ENCODE data around the gene STRAP. TPM values are rescaled to one million over a fixed set of nuclear protein-coding genes. Genes with fewer than 3 reads are reported as not detected.

Gene STRAP
- total and polyA plus RNA-seq, 2 of the 13 experiments (the other 11 are each of a cell fraction or from before 2014, with no cell fraction given): 66.9 to 118 TPM

DNA sequence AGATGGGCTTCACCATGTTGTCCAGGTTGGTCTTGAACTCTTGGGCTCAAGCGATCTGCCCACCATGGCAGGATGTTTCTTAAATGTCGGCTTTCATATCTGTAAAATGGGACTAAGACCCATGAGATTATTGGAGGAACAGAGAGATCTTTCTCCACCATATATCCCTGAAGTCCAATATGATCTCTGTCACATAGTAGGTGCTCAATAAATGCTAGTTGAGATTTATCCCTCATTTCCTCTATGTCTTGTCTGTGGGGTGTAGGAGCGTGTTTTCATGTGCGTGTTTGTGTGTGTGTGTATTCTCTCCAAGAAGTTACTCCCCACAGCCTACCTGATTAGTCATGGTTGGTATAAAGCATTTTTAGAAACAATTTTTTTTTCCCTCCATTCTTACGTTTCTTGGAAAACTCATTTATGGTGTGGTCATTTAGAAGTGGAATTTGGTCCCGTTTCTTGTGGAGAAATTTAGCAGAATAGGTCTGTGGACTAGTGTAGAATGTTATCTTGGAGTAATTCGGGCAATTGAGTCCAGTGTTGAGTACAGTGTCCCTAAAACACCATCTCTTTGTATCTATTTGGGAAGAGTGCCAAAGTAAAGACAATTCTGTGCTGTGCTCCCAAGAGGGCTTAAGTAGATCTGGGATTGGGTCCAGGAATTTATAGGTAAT lies 4.3 kb downstream of the STRAP start:
- 79% methylated on average over 7 of the region's 7 CpGs for WGBS (ENCODE audit: low lambda C conversion rate)
- no peak overlapping the region for H3K4me3 ChIP-seq (replicated peaks in 1 of 3; ENCODE audit: insufficient read depth in 1 of 3, low read depth in 2 of 3, low read length in 3 of 3)
- H3K27me3 ChIP-seq (ENCODE audit: control insufficient read depth in 1 of 2, insufficient read depth in 2 of 2, low read length in 2 of 2): peaks cover 0 to 6% of the 10 kb centered on the region in 2 experiments; a peak in 1 of 5 replicates
- TF ChIP-seq BCL6 (CRISPR knock-in tag; IDR thresholded peaks at IDR 0.05) (0 out of 2 replicates have a peak, but pooled peaks have one; percentile 22), GATAD2A (CRISPR knock-in tag; IDR thresholded peaks at IDR 0.05) (peak; percentile 18; the same call in 1 of the 2 replicates), ATF1 (CRISPR knock-in tag; IDR thresholded peaks at IDR 0.05) (no peak), ZKSCAN1 (IDR thresholded peaks at IDR 0.05; ENCODE audit: low read length) (peak; percentile 53; the same call in 1 of the 2 replicates), ZNF263 (CRISPR knock-in tag; IDR thresholded peaks at IDR 0.05) (peak; percentile 64; the same call in 1 of the 2 replicates), CHD4 (IDR thresholded peaks at IDR 0.05; ENCODE audit: borderline replicate concordance, low read length) (peak; percentile 78; the same call in 1 of the 2 replicates), SOX13 (IDR thresholded peaks at IDR 0.05) (no peak), SOX13 (CRISPR knock-in tag; conservative IDR thresholded peaks at IDR 0.05 in 1 of 2, IDR thresholded peaks at IDR 0.05 in 1 of 2) (peak in 1 of 2 experiments; percentile 42; a peak in 2 of 4 replicates), ZNF644 (CRISPR knock-in tag; IDR thresholded peaks at IDR 0.05; ENCODE audit: low read depth) (peak; percentile 20; the same call in 1 of the 2 replicates), NFIC (IDR thresholded peaks at IDR 0.05; ENCODE audit: low read length) (0 out of 2 replicates have a peak, but pooled peaks have one; percentile 29)
- TF ChIP-seq, protein P1, sequence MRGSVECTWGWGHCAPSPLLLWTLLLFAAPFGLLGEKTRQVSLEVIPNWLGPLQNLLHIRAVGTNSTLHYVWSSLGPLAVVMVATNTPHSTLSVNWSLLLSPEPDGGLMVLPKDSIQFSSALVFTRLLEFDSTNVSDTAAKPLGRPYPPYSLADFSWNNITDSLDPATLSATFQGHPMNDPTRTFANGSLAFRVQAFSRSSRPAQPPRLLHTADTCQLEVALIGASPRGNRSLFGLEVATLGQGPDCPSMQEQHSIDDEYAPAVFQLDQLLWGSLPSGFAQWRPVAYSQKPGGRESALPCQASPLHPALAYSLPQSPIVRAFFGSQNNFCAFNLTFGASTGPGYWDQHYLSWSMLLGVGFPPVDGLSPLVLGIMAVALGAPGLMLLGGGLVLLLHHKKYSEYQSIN (CRISPR knock-in tag; IDR thresholded peaks at IDR 0.05; ENCODE audit: borderline replicate concordance): no peak
- TF ChIP-seq, protein P2, sequence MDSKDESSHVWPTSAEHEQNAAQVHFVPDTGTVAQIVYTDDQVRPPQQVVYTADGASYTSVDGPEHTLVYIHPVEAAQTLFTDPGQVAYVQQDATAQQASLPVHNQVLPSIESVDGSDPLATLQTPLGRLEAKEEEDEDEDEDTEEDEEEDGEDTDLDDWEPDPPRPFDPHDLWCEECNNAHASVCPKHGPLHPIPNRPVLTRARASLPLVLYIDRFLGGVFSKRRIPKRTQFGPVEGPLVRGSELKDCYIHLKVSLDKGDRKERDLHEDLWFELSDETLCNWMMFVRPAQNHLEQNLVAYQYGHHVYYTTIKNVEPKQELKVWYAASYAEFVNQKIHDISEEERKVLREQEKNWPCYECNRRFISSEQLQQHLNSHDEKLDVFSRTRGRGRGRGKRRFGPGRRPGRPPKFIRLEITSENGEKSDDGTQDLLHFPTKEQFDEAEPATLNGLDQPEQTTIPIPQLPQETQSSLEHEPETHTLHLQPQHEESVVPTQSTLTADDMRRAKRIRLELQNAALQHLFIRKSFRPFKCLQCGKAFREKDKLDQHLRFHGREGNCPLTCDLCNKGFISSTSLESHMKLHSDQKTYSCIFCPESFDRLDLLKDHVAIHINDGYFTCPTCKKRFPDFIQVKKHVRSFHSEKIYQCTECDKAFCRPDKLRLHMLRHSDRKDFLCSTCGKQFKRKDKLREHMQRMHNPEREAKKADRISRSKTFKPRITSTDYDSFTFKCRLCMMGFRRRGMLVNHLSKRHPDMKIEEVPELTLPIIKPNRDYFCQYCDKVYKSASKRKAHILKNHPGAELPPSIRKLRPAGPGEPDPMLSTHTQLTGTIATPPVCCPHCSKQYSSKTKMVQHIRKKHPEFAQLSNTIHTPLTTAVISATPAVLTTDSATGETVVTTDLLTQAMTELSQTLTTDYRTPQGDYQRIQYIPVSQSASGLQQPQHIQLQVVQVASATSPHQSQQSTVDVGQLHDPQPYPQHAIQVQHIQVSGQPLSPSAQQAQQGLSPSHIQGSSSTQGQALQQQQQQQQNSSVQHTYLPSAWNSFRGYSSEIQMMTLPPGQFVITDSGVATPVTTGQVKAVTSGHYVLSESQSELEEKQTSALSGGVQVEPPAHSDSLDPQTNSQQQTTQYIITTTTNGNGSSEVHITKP (CRISPR knock-in tag; IDR thresholded peaks at IDR 0.05; ENCODE audit: low read depth): no peak
- TF ChIP-seq, protein P3, sequence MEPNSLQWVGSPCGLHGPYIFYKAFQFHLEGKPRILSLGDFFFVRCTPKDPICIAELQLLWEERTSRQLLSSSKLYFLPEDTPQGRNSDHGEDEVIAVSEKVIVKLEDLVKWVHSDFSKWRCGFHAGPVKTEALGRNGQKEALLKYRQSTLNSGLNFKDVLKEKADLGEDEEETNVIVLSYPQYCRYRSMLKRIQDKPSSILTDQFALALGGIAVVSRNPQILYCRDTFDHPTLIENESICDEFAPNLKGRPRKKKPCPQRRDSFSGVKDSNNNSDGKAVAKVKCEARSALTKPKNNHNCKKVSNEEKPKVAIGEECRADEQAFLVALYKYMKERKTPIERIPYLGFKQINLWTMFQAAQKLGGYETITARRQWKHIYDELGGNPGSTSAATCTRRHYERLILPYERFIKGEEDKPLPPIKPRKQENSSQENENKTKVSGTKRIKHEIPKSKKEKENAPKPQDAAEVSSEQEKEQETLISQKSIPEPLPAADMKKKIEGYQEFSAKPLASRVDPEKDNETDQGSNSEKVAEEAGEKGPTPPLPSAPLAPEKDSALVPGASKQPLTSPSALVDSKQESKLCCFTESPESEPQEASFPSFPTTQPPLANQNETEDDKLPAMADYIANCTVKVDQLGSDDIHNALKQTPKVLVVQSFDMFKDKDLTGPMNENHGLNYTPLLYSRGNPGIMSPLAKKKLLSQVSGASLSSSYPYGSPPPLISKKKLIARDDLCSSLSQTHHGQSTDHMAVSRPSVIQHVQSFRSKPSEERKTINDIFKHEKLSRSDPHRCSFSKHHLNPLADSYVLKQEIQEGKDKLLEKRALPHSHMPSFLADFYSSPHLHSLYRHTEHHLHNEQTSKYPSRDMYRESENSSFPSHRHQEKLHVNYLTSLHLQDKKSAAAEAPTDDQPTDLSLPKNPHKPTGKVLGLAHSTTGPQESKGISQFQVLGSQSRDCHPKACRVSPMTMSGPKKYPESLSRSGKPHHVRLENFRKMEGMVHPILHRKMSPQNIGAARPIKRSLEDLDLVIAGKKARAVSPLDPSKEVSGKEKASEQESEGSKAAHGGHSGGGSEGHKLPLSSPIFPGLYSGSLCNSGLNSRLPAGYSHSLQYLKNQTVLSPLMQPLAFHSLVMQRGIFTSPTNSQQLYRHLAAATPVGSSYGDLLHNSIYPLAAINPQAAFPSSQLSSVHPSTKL (CRISPR knock-in tag; IDR thresholded peaks at IDR 0.05): peak; percentile 31; the same call in 1 of the 2 replicates
- no peak overlapping the region for H3K27ac ChIP-seq (ENCODE audit: extremely low read length, insufficient read depth, low read length)
- in situ Hi-C loops (cut with HindIII; ENCODE audit: extremely low pct_ligation_motif_present, low pct_unique_long_range_greater_than_20kb) (no loop called here), intact Hi-C loops (cut with micrococcal nuclease; ENCODE audit: unreplicated experiment) (loop anchor here (10.0 kb wide), 1 partner anchor 1112 kb away; a partner anchor contains a TSS)
- no peak overlapping the region for H2AFZ ChIP-seq (ENCODE audit: low read length)
- no TSS peak for BruUV-seq (replicated peaks)
- peaks cover 26% of the 10 kb centered on the region for H4K20me1 ChIP-seq (ENCODE audit: insufficient read depth, low read length)
- H3K4me2 ChIP-seq (ENCODE audit: low read depth, low read length): peak overlapping the region; percentile 31
- ATAC-seq: no peak
- H3K9ac ChIP-seq (ENCODE audit: insufficient read depth, low read depth, low read length): no peak overlapping the region
- ChIA-PET POLR2A (interaction anchor here (1.2 kb wide), 1 partner anchor 25 kb away, joined by 3 read pairs; the partner anchor contains the start of gene DERA), CTCF (ENCODE audit: low intra/inter-chr PET ratio, low total read pairs) (no interaction called here)
- peaks cover 5 to 15% of the 10 kb centered on the region in 2 experiments for H3K36me3 ChIP-seq (replicated peaks in 1 of 2; ENCODE audit: control insufficient read depth in 1 of 2, insufficient read depth in 2 of 2, low read length in 2 of 2)
- H3K79me2 ChIP-seq (ENCODE audit: insufficient read depth, low read length): peaks cover 60% of the 10 kb centered on the region
- no peaks in the 10 kb centered on the region for H3K9me3 ChIP-seq (ENCODE audit: low read length)
- no peak for FAIRE-seq
- peaks cover 42% of the 10 kb centered on the region for H3K4me1 ChIP-seq (ENCODE audit: insufficient read depth, low read length)
- peak; percentile 70 for DNase-seq (ENCODE audit: low spot score)

All from HepG2 (cell line).